SK-N-SH treated with all-trans-retinoic acid at 6 μM for 48 hours (cell line): ENCODE results near the gene BEND7.

Experiments
- ATAC-seq: fragments of 200-7000 bp; cut with Tn5 transposase; 3 replicates; pipeline ENCODE4 v1.9.1; 2020; ENCODE audit warnings: mild to moderate bottlenecking, moderate library complexity
- ARNTL ChIP-seq: fragments of 450-650 bp; formaldehyde crosslinking; IDR thresholded peaks from 2 replicates; pipeline ENCODE4 v1.5.0; 2020; ENCODE audit warnings: low read depth, mild to moderate bottlenecking, moderate library complexity, borderline replicate concordance
- BACH2 ChIP-seq: fragments of 250-450 bp; sonication (Bioruptor Pico); IDR thresholded peaks from 2 replicates; pipeline ENCODE4 v1.9.0; 2021; ENCODE audit warnings: mild to moderate bottlenecking, borderline replicate concordance
- CREB5 ChIP-seq: fragments of 250-450 bp; sonication (Bioruptor Pico); IDR thresholded peaks from 2 replicates; pipeline ENCODE4 v1.5.1; 2020; ENCODE audit warnings: low read depth, mild to moderate bottlenecking, moderate library complexity
- CSDC2 ChIP-seq: fragments of 250-450 bp; sonication (Bioruptor Pico); IDR thresholded peaks from 2 replicates; pipeline ENCODE4 v1.5.0; 2020; ENCODE audit warnings: mild to moderate bottlenecking, moderate library complexity
- ESRRG ChIP-seq: fragments of 250-450 bp; sonication (Bioruptor Pico); IDR thresholded peaks from 2 replicates; pipeline ENCODE4 v1.6.1; 2021; ENCODE audit warnings: mild to moderate bottlenecking
- GLIS3 ChIP-seq: fragments of 250-450 bp; sonication (Bioruptor Pico); IDR thresholded peaks from 2 replicates; pipeline ENCODE4 v1.5.0; 2020; ENCODE audit warnings: mild to moderate bottlenecking, moderate library complexity
- ISL1 ChIP-seq: fragments of 250-450 bp; sonication (Bioruptor Pico); IDR thresholded peaks from 2 replicates; pipeline ENCODE4 v2.1.2; 2022; ENCODE audit warnings: mild to moderate bottlenecking, moderate library complexity
- OSR1 ChIP-seq: fragments of 250-450 bp; sonication (Bioruptor Pico); IDR thresholded peaks from 2 replicates; pipeline ENCODE4 v1.8.0; 2022; ENCODE audit warnings: moderate library complexity, mild to moderate bottlenecking, inconsistent platforms
- POU6F1 ChIP-seq: fragments of 250-450 bp; sonication (Bioruptor Pico); IDR thresholded peaks from 2 replicates; pipeline ENCODE4 v1.8.0; 2021; ENCODE audit warnings: low read depth, mild to moderate bottlenecking, moderate library complexity, borderline replicate concordance
- PPARA ChIP-seq: fragments of 250-450 bp; sonication (Bioruptor Pico); IDR thresholded peaks from 2 replicates; pipeline ENCODE4 v1.5.0; 2020; ENCODE audit warnings: mild to moderate bottlenecking, borderline replicate concordance
- RARB ChIP-seq: fragments of 250-450 bp; sonication (Bioruptor Pico); IDR thresholded peaks from 2 replicates; pipeline ENCODE4 v1.8.0; 2021; ENCODE audit warnings: mild to moderate bottlenecking, moderate library complexity
- SNAI2 ChIP-seq: fragments of 250-450 bp; sonication (Bioruptor Pico); IDR thresholded peaks from 2 replicates; pipeline ENCODE4 v1.5.0; 2020; ENCODE audit warnings: mild to moderate bottlenecking, moderate library complexity
- TCF4 ChIP-seq: fragments of 250-450 bp; sonication (Bioruptor Pico); IDR thresholded peaks from 2 replicates; pipeline ENCODE4 v1.8.0; 2021; ENCODE audit warnings: mild to moderate bottlenecking, moderate library complexity, borderline replicate concordance
- TOX ChIP-seq: fragments of 250-450 bp; sonication (Bioruptor Pico); IDR thresholded peaks from 2 replicates; pipeline ENCODE4 v1.8.0; 2021; ENCODE audit warnings: mild to moderate bottlenecking, moderate library complexity, borderline replicate concordance
- ZC3H10 ChIP-seq: fragments of 250-450 bp; sonication (Bioruptor Pico); IDR thresholded peaks from 2 replicates; pipeline ENCODE4 v1.5.1; 2021; ENCODE audit warnings: mild to moderate bottlenecking, moderate library complexity
- ZFP3 ChIP-seq: fragments of 250-450 bp; sonication (Bioruptor Pico); IDR thresholded peaks from 2 replicates; pipeline ENCODE4 v1.5.0; 2020; ENCODE audit warnings: mild to moderate bottlenecking, moderate library complexity
- ZFP30 ChIP-seq: fragments of 450-650 bp; formaldehyde crosslinking; IDR thresholded peaks from 2 replicates; pipeline ENCODE4 v1.5.0; 2022; ENCODE audit warnings: mild to moderate bottlenecking, moderate library complexity
- ZNF70 ChIP-seq: fragments of 450-650 bp; formaldehyde crosslinking; IDR thresholded peaks from 2 replicates; pipeline ENCODE4 v1.5.0; 2020; ENCODE audit warnings: mild to moderate bottlenecking, moderate library complexity
- ZNF8 ChIP-seq: fragments of 450-650 bp; formaldehyde crosslinking; IDR thresholded peaks from 2 replicates; pipeline ENCODE4 v1.5.0; 2020; ENCODE audit warnings: mild to moderate bottlenecking, moderate library complexity
- TF ChIP-seq, protein P1 (sequence below): fragments of 250-450 bp; sonication (Bioruptor Pico); IDR thresholded peaks from 2 replicates; pipeline ENCODE4 v1.5.1; 2021; ENCODE audit warnings: mild to moderate bottlenecking, moderate library complexity
- TF ChIP-seq, protein P2 (sequence below): fragments of 250-450 bp; sonication (Bioruptor Pico); IDR thresholded peaks from 2 replicates; pipeline ENCODE4 v1.8.0; 2020; ENCODE audit warnings: mild to moderate bottlenecking, moderate library complexity, borderline replicate concordance
- TF ChIP-seq, protein P3 (sequence below): fragments of 250-450 bp; sonication (Bioruptor Pico); IDR thresholded peaks from 2 replicates; pipeline ENCODE4 v1.5.0; 2020; ENCODE audit warnings: mild to moderate bottlenecking, moderate library complexity

The BEND7 gene

DNA sequence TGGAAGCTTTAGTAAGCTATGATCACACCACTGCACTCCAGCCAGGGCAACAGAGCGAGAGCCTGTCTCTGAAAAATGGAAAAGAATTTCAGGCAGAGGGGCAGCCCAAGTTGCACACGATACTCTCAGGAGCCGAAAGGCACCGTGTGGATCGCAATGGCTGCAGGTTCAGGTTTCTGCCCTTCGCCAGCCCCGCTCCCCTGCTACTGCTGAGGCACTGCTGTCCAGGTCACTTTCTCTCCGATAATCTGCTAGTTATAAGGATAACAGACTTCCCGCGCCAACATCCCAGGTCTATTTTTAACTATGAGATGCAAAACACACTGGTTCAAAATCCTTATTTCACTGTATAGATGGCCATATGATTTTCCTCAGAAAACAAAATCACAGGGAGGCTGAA, 11.1 kb downstream of the BEND7 start (continued):
- TF ChIP-seq, protein P1, sequence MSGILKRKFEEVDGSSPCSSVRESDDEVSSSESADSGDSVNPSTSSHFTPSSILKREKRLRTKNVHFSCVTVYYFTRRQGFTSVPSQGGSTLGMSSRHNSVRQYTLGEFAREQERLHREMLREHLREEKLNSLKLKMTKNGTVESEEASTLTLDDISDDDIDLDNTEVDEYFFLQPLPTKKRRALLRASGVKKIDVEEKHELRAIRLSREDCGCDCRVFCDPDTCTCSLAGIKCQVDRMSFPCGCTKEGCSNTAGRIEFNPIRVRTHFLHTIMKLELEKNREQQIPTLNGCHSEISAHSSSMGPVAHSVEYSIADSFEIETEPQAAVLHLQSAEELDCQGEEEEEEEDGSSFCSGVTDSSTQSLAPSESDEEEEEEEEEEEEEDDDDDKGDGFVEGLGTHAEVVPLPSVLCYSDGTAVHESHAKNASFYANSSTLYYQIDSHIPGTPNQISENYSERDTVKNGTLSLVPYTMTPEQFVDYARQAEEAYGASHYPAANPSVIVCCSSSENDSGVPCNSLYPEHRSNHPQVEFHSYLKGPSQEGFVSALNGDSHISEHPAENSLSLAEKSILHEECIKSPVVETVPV (CRISPR knock-in tag), result no peak

DNA sequence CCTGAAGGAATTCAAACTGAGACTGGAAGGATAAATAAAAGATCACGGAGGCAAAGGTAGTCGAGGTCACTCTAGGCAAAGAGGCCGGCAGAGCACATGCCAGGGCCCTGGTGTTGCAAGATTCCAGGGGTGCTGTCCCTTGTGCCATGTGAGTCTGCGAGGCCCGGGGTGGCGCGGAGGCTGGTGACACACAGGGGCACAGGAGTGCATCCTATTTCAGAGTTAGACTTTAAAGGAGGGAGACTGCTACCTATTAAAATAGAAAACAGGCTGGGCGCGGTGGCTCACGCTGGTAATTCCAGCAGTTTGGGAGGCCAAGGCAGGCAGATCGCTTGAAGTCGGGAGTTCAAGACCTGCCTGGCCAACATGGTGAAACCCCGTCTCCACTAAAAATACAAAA, 12.6 kb downstream of the BEND7 start:
- ATAC-seq, result no peak
- no peak for TF ChIP-seq ZFP30

DNA sequence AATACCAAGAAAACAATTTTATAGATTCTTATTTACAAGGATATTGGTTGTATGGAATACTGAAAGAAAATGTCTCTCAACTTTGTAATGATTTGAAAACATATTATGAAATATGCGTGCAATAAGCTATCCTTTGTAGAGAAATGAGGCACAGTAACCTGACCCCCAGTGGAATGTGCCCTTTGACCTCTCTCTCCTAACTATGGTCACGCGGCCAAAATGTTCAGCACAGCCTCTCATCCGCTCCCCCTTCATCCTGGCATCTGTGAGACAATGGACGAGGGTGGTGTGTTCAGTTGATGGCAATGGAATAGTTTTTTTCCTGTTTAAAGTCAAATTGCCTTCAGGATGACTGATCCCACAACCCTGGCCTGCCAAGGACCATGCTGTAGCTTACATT, 13.3 kb downstream of the BEND7 start:
- TF ChIP-seq, protein P2, sequence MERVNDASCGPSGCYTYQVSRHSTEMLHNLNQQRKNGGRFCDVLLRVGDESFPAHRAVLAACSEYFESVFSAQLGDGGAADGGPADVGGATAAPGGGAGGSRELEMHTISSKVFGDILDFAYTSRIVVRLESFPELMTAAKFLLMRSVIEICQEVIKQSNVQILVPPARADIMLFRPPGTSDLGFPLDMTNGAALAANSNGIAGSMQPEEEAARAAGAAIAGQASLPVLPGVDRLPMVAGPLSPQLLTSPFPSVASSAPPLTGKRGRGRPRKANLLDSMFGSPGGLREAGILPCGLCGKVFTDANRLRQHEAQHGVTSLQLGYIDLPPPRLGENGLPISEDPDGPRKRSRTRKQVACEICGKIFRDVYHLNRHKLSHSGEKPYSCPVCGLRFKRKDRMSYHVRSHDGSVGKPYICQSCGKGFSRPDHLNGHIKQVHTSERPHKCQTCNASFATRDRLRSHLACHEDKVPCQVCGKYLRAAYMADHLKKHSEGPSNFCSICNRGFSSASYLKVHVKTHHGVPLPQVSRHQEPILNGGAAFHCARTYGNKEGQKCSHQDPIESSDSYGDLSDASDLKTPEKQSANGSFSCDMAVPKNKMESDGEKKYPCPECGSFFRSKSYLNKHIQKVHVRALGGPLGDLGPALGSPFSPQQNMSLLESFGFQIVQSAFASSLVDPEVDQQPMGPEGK (CRISPR knock-in tag), result no peak
- TF ChIP-seq, protein P3, sequence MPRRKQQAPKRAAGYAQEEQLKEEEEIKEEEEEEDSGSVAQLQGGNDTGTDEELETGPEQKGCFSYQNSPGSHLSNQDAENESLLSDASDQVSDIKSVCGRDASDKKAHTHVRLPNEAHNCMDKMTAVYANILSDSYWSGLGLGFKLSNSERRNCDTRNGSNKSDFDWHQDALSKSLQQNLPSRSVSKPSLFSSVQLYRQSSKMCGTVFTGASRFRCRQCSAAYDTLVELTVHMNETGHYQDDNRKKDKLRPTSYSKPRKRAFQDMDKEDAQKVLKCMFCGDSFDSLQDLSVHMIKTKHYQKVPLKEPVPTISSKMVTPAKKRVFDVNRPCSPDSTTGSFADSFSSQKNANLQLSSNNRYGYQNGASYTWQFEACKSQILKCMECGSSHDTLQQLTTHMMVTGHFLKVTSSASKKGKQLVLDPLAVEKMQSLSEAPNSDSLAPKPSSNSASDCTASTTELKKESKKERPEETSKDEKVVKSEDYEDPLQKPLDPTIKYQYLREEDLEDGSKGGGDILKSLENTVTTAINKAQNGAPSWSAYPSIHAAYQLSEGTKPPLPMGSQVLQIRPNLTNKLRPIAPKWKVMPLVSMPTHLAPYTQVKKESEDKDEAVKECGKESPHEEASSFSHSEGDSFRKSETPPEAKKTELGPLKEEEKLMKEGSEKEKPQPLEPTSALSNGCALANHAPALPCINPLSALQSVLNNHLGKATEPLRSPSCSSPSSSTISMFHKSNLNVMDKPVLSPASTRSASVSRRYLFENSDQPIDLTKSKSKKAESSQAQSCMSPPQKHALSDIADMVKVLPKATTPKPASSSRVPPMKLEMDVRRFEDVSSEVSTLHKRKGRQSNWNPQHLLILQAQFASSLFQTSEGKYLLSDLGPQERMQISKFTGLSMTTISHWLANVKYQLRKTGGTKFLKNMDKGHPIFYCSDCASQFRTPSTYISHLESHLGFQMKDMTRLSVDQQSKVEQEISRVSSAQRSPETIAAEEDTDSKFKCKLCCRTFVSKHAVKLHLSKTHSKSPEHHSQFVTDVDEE (CRISPR knock-in tag), result no peak
- TF ChIP-seq TOX (no peak), CREB5 (CRISPR knock-in tag) (no peak), ZNF8 (CRISPR knock-in tag) (no peak), OSR1 (CRISPR knock-in tag) (no peak), SNAI2 (CRISPR knock-in tag) (no peak), CSDC2 (CRISPR knock-in tag) (no peak), RARB (no peak), GLIS3 (CRISPR knock-in tag) (no peak), ZFP3 (CRISPR knock-in tag) (no peak), ZC3H10 (CRISPR knock-in tag) (no peak)
- ATAC-seq, result no peak

GRCh38 chr10:13514296-13514695, 14.5 kb downstream of the BEND7 start:
- TF ChIP-seq ZNF70 (CRISPR knock-in tag) (no peak), TCF4 (CRISPR knock-in tag) (no peak), ISL1 (no peak), CSDC2 (CRISPR knock-in tag) (no peak), OSR1 (CRISPR knock-in tag) (no peak), TOX (no peak), GLIS3 (CRISPR knock-in tag) (no peak), ZFP3 (CRISPR knock-in tag) (no peak), ZFP30 (no peak), ZNF8 (CRISPR knock-in tag) (no peak), SNAI2 (CRISPR knock-in tag) (no peak), BACH2 (CRISPR knock-in tag) (no peak), POU6F1 (CRISPR knock-in tag) (no peak), ARNTL (no peak), PPARA (no peak), ESRRG (no peak)
- TF ChIP-seq, protein P3 (CRISPR knock-in tag), result no peak
- TF ChIP-seq, protein P1 (CRISPR knock-in tag), result no peak

More at GRCh38 chr10:13514296-13514695, 14.5 kb downstream of the BEND7 start:
- no peak for ATAC-seq
